Adrenal gland (tissue), 12 donors: Measurements from ENCODE around the gene HBG1. TPM values are rescaled to one million over a fixed set of nuclear protein-coding genes. Genes with fewer than 3 reads are reported as not detected.

Experiments used
- DNase-seq, 7 donors: peaks; one replicate each; pipeline ENCODE4 v3.0.0-alpha.2; 2019 to 2020
- H3K27ac ChIP-seq, 5 donors: fragments of 200-600 bp; sonication (generic) in 4 of 5; 1 replicate in 3 of 5; 2 replicates in 2 of 5; pipeline versions ENCODE4 v1.5.1 to v1.8.0; 2016 to 2020; ENCODE audit warnings: mild to moderate bottlenecking in 1 of 5
- H3K27me3 ChIP-seq: fragments of 200-600 bp; 2 replicates; pipeline ENCODE4 v1.8.0; 2021
- H3K36me3 ChIP-seq, 2 donors: fragments of 200-600 bp; replicated peaks in 1 of 2; 1 replicate in 1 of 2; 2 replicates in 1 of 2; pipeline versions ENCODE4 v1.5.1 to v1.8.0; 2018 to 2022
- H3K4me1 ChIP-seq, 2 donors: fragments of 200-600 bp; replicated peaks in 1 of 2; 1 replicate in 1 of 2; 2 replicates in 1 of 2; pipeline versions ENCODE4 v1.5.1 to v1.8.0; 2018 to 2021
- H3K4me3 ChIP-seq, 4 donors: fragments of 200-600 bp; sonication (generic) in 3 of 4; one replicate each; pipeline ENCODE4 v1.5.1; 2016 to 2018
- H3K9me3 ChIP-seq, 3 donors: fragments of 200-600 bp; sonication (generic) in 1 of 3; replicated peaks in 1 of 3; 1 replicate in 2 of 3; 2 replicates in 1 of 3; pipeline versions ENCODE4 v1.5.1 to v1.8.0; 2016 to 2021
- CTCF ChIP-seq, 6 experiments: fragments of 450-650 bp in 4 of 6; fragments of 200-600 bp in 2 of 6; sonication (generic) in 1 of 6; IDR thresholded peaks; 1 replicate in 5 of 6; 2 replicates in 1 of 6; pipeline versions ENCODE4 v1.5.1 to v1.8.0; 2016 to 2021; ENCODE audit warnings: antibody characterized with exemption in 6 of 6, mild to moderate bottlenecking in 2 of 6, moderate library complexity in 1 of 6
- POLR2A ChIP-seq, 2 donors: fragments of 450-650 bp; IDR thresholded peaks; one replicate each; pipeline ENCODE4 v1.6.1; 2017; ENCODE audit warnings: antibody characterized with exemption in 2 of 2, mild to moderate bottlenecking in 2 of 2, moderate library complexity in 1 of 2
- WGBS, 4 donors: extraction: QIAGEN DNeasy Blood & Tissue Kit in 2 of 4; methylation state at CpG; one replicate each; pipeline versions ENCODE4 v1.1.5 to v1.1.7; 2013 to 2017; 5-methylcytosine and 5-hydroxymethylcytosine counted together
- intact Hi-C, 2 donors: fragments of 100-400 bp; cut with DNase I; formaldehyde crosslinking; loops; one replicate each; pipeline versions ENCODE4 v1.14.1 to v1.15.0; 2022 to 2023
- polyA plus RNA-seq, 3 donors: library from polyadenylated mRNA; stranded (reverse); fragments of 200-250 nt in 2 of 3; fragments of 350-450 nt in 1 of 3; fragmentation: Illumina TruSeq in 1 of 3; extraction: RNeasy Lipid Tissue Mini Kit (QIAGEN cat#74804) in 1 of 3; gene quantifications; one replicate each; pipeline ENCODE4 v1.2.3, GENCODE V29; 2013 to 2014
- total RNA-seq, 9 donors: library from RNA; depleted of rRNA in 4 of 9; stranded (reverse); fragments of >200 nt in 4 of 9; fragments of 120-200 nt in 1 of 9; fragmentation: NEBNext Ultra II Directional in 1 of 9; extraction: Animal tissue kit (Norgen Biotek cat#: 25700) in 1 of 9; gene quantifications; one replicate each; pipeline versions ENCODE4 v1.1.0 to v1.2.4, GENCODE V29; 2013 to 2023
- donor health status: healthy with polysubstance abuse.
- donor health status: Bipolar disorder and iron deficiency.
- donor health status: DM: yes; HTN: yes; CAD: no.
- donor health status: DM: no; HTN: no; CAD: no.
- donor health status: DM: no; HTN: no; CAD: no.
- donor health status: DM: yes; HTN: yes; CAD: no.

Gene HBG1
- total and polyA plus RNA-seq, 12 donors = 3.6 to 22.7 (median 3.8) TPM; not detected in 9

- Histone ChIP-seq H3K4me1 (no peaks in the 10 kb centered on the region), H3K27me3 (no peaks in the 10 kb centered on the region), H3K4me3 (no peak overlapping the region), H3K27ac (no peak overlapping the region), H3K9me3 (no peaks in the 10 kb centered on the region), H3K36me3 (no peaks in the 10 kb centered on the region)
- 65 to 79% (median 74%) methylated on average over 1 of the region's 1 CpG for WGBS, 4 donors
- TF ChIP-seq POLR2A (IDR thresholded peaks at IDR 0.05) (no peak), CTCF (IDR thresholded peaks at IDR 0.05) (no peak)
- intact Hi-C loops = no loop called here
- no peak for DNase-seq
These were observed 9.6 kb downstream of the HBG1 start for GRCh38 chr11:5240056-5240455.

DNA sequence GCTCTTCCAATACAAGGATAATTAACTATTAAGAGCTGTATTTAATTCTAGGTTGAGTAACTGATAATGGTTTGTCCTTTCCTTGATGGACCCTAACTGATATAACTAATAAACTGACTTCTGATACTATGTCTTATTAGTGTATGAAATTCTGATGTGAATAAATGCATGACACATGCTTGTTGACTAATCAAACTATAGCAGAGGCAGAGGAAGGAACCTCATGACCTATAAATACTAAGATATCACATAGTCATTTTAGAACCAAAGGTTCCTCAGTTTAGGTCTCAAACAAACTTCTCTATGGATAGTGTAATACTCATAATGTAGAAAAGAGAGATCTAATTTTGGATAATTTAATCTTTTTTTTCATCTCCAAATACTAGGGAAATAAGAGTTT is 10.6 kb downstream of the HBG1 start:
- Histone ChIP-seq H3K4me3 (no peak overlapping the region), H3K36me3 (no peaks in the 10 kb centered on the region), H3K4me1 (no peaks in the 10 kb centered on the region), H3K27me3 (no peaks in the 10 kb centered on the region), H3K9me3 (no peaks in the 10 kb centered on the region), H3K27ac (no peak overlapping the region)
- intact Hi-C loops = no loop called here
- TF ChIP-seq CTCF (IDR thresholded peaks at IDR 0.05) (no peak), POLR2A (IDR thresholded peaks at IDR 0.05) (no peak)
- no peak for DNase-seq

GRCh38 chr11:5238486-5238885 is 11.2 kb downstream of the HBG1 start:
- Histone ChIP-seq H3K9me3 (no peaks in the 10 kb centered on the region), H3K27ac (no peak overlapping the region), H3K36me3 (no peaks in the 10 kb centered on the region), H3K4me1 (no peaks in the 10 kb centered on the region), H3K4me3 (no peak overlapping the region), H3K27me3 (no peaks in the 10 kb centered on the region)
- intact Hi-C loops = no loop called here
- WGBS, 4 donors = 37 to 46% (median 43%) methylated on average over 2 of the region's 2 CpGs
- TF ChIP-seq CTCF (IDR thresholded peaks at IDR 0.05) (no peak), POLR2A (IDR thresholded peaks at IDR 0.05) (no peak)
- DNase-seq = no peak

GRCh38 chr11:5237420-5237819 is 12.2 kb downstream of the HBG1 start:
- no peak overlapping the region for H3K4me3 ChIP-seq
- H3K27me3 ChIP-seq = no peaks in the 10 kb centered on the region
- no peaks in the 10 kb centered on the region for H3K4me1 ChIP-seq
- no peak for TF ChIP-seq POLR2A (IDR thresholded peaks at IDR 0.05)
- TF ChIP-seq CTCF (IDR thresholded peaks at IDR 0.05) = no peak
- no peak for DNase-seq
- no peaks in the 10 kb centered on the region for H3K9me3 ChIP-seq
- H3K27ac ChIP-seq = no peak overlapping the region
- WGBS, 4 donors = 38 to 92% (median 85%) methylated on average over 2 of the region's 2 CpGs
- intact Hi-C loops = no loop called here
- H3K36me3 ChIP-seq = no peaks in the 10 kb centered on the region
